Skin epidermis (tissue), 12 donors: Measurements from ENCODE around the gene ULK2.
A peak's percentile ranks its signal among the peaks of the same experiment; 100 is the strongest.

ENCODE experiments used
- H3K27ac ChIP-seq, 21 experiments: fragments of 200-600 bp; sonication (generic) in 11 of 21; one replicate each; pipeline ENCODE4 v1.5.0; 2020; ENCODE audit warnings: mild to moderate bottlenecking in 3 of 21, inconsistent platforms in 2 of 21, moderate library complexity in 2 of 21
- H3K4me3 ChIP-seq, 7 experiments: fragments of 200-600 bp; sonication (generic) in 2 of 7; one replicate each; pipeline ENCODE4 v1.5.0; 2020; ENCODE audit warnings: inconsistent platforms in 2 of 7, mild to moderate bottlenecking in 2 of 7, moderate library complexity in 1 of 7

Gene ULK2

GRCh38 chr17:19752216-19753050 lies 115.3 kb downstream of the ULK2 start:
- Histone ChIP-seq H3K27ac (peak overlapping the region in 20 of 21 experiments; percentile 28 to 87 (median 76)), H3K4me3 (no peak overlapping the region)

GRCh38 chr17:19750835-19751234 lies 116.9 kb downstream of the ULK2 start:
- H3K27ac ChIP-seq, result peak overlapping the region in 9 of 21 experiments; percentile 3 to 85 (median 26)
- H3K4me3 ChIP-seq, result no peak overlapping the region

GRCh38 chr17:19750020-19750572 lies 117.6 kb downstream of the ULK2 start:
- Histone ChIP-seq H3K4me3 (no peak overlapping the region), H3K27ac (peak overlapping the region in 11 of 21 experiments; percentile 2 to 85 (median 39))

- H3K27ac ChIP-seq, result peak overlapping the region in 15 of 21 experiments; percentile 22 to 90 (median 69)
Observed at GRCh38 chr17:19748807-19749193, 118.9 kb downstream of the ULK2 start.

GRCh38 chr17:19747829-19748806 lies 119.6 kb downstream of the ULK2 start, which contains the start of gene ALDH3A1:
TSS of gene ALDH3A1 (minus strand) at chr17:19748298. CDS start at chr17:19745129, 3,169 bp downstream.
- Histone ChIP-seq H3K4me3 (peak within 1 kb of the TSS in 3 of 7 experiments; percentile 5 to 23 (median 13)), H3K27ac (peak within 1 kb of the TSS in 18 of 21 experiments; percentile 4 to 90 (median 69))

More at GRCh38 chr17:19748807-19749193, 118.9 kb downstream of the ULK2 start:
- H3K4me3 ChIP-seq, result no peak overlapping the region

- Histone ChIP-seq H3K27ac (peak overlapping the region in 16 of 21 experiments; percentile 4 to 90 (median 72)), H3K4me3 (peak overlapping the region in 3 of 7 experiments; percentile 5 to 23 (median 13))
Observed at GRCh38 chr17:19747159-19747719, 120.5 kb downstream of the ULK2 start.

GRCh38 chr17:19746517-19746916 lies 121.2 kb downstream of the ULK2 start:
- Histone ChIP-seq H3K4me3 (no peak overlapping the region), H3K27ac (peak overlapping the region in 5 of 21 experiments; percentile 76 to 93 (median 88))

GRCh38 chr17:19744922-19745757 lies 122.6 kb downstream of the ULK2 start:
- peak overlapping the region in 20 of 21 experiments; percentile 14 to 93 (median 79) for H3K27ac ChIP-seq
- H3K4me3 ChIP-seq, result peak overlapping the region; percentile 31 to 47 (median 38)

GRCh38 chr17:19744492-19744891 lies 123.2 kb downstream of the ULK2 start:
- Histone ChIP-seq H3K4me3 (peak overlapping the region; percentile 31 to 47 (median 38)), H3K27ac (peak overlapping the region in 19 of 21 experiments; percentile 14 to 93 (median 80))

GRCh38 chr17:19743101-19744100 lies 124.3 kb downstream of the ULK2 start:
- no peak overlapping the region for H3K4me3 ChIP-seq
- peak overlapping the region in 6 of 21 experiments; percentile 11 to 93 (median 84) for H3K27ac ChIP-seq

- Histone ChIP-seq H3K4me3 (no peak overlapping the region), H3K27ac (peak overlapping the region in 1 of 21 experiments; percentile 21)
Observed at GRCh38 chr17:19742495-19742894, 125.2 kb downstream of the ULK2 start.

GRCh38 chr17:19741832-19742457 lies 125.8 kb downstream of the ULK2 start:
- peak overlapping the region in 1 of 21 experiments; percentile 21 for H3K27ac ChIP-seq
- H3K4me3 ChIP-seq, result no peak overlapping the region

- no peak overlapping the region for H3K4me3 ChIP-seq
- H3K27ac ChIP-seq, result no peak overlapping the region
Observed at GRCh38 chr17:19740933-19741332, 126.8 kb downstream of the ULK2 start.

GRCh38 chr17:19739241-19740201 lies 128.2 kb downstream of the ULK2 start:
- H3K27ac ChIP-seq, result no peak overlapping the region
- H3K4me3 ChIP-seq, result no peak overlapping the region

- no peak overlapping the region for H3K27ac ChIP-seq
- no peak overlapping the region for H3K4me3 ChIP-seq
Observed at GRCh38 chr17:19738757-19739156, 129.0 kb downstream of the ULK2 start.

- H3K4me3 ChIP-seq, result no peak overlapping the region
- no peak overlapping the region for H3K27ac ChIP-seq
Observed at GRCh38 chr17:19738073-19738449, 129.7 kb downstream of the ULK2 start.
